Lung (tissue), 12 donors: ENCODE results near the gene MYL10. TPM values are rescaled to one million over a fixed set of nuclear protein-coding genes. Genes with fewer than 3 reads are reported as not detected.

ENCODE experiments used
- ATAC-seq: fragments of 200-7000 bp; cut with Tn5 transposase; one replicate; pipeline ENCODE4 v1.9.1; 2020; ENCODE audit warnings: moderate number of reproducible peaks; ENCODE audit not compliant: insufficient read depth, low FRiP score
- DNase-seq, 3 donors: peaks; one replicate each; pipeline ENCODE4 v3.0.0-alpha.2; 2013 to 2017
- H3K27ac ChIP-seq, 2 donors: one replicate each; pipeline ENCODE4 v1.5.1; 2013; ENCODE audit warnings: mild to moderate bottlenecking in 2 of 2, moderate library complexity in 2 of 2, control low read depth in 1 of 2, inconsistent platforms in 1 of 2, low read depth in 1 of 2, low read length in 1 of 2
- H3K27me3 ChIP-seq, 3 donors: one replicate each; pipeline ENCODE4 v1.5.1; 2013; ENCODE audit warnings: low read length in 2 of 3; ENCODE audit not compliant: control insufficient read depth in 3 of 3, insufficient read depth in 3 of 3
- H3K36me3 ChIP-seq, 4 donors: one replicate each; pipeline ENCODE4 v1.5.1; 2013; ENCODE audit warnings: low read length in 4 of 4, mild to moderate bottlenecking in 1 of 4, moderate library complexity in 1 of 4; ENCODE audit not compliant: control insufficient read depth in 4 of 4, insufficient read depth in 4 of 4
- H3K4me1 ChIP-seq, 5 donors: one replicate each; pipeline ENCODE4 v1.5.1; 2013; ENCODE audit warnings: low read length in 5 of 5, mild to moderate bottlenecking in 2 of 5, moderate library complexity in 1 of 5; ENCODE audit not compliant: control insufficient read depth in 5 of 5, insufficient read depth in 5 of 5
- H3K4me3 ChIP-seq: one replicate; pipeline ENCODE4 v1.5.1; 2013; ENCODE audit warnings: mild to moderate bottlenecking, control low read depth, moderate library complexity
- H3K9ac ChIP-seq, 2 donors: one replicate each; pipeline ENCODE4 v1.5.1; 2013; ENCODE audit warnings: low read length in 2 of 2, control low read depth in 1 of 2; ENCODE audit not compliant: insufficient read depth in 1 of 2
- H3K9me3 ChIP-seq, 4 donors: one replicate each; pipeline ENCODE4 v1.5.1; 2013; ENCODE audit warnings: low read length in 3 of 4, mild to moderate bottlenecking in 1 of 4, moderate library complexity in 1 of 4; ENCODE audit not compliant: control insufficient read depth in 4 of 4, insufficient read depth in 3 of 4
- CTCF ChIP-seq: IDR thresholded peaks from 2 replicates; pipeline ENCODE4 v1.5.1; 2012; ENCODE audit warnings: mild to moderate bottlenecking; ENCODE audit errors: control extremely low read depth, extremely low read depth
- WGBS, 2 donors: extraction: QIAGEN DNeasy Blood & Tissue Kit; methylation state at CpG; one replicate each; pipeline ENCODE4 v1.1.7; 2013; 5-methylcytosine and 5-hydroxymethylcytosine counted together
- polyA plus RNA-seq, 2 donors: library from polyadenylated mRNA; stranded (reverse); fragments of 200-250 nt; gene quantifications; one replicate each; pipeline ENCODE4 v1.2.1, GENCODE V29; 2013
- total RNA-seq, 2 donors: library from RNA; depleted of rRNA in 1 of 2; stranded (reverse); fragments of >200 nt in 1 of 2; gene quantifications; one replicate each; pipeline ENCODE4 v1.2.1, GENCODE V29; 2014 to 2021
- donor health status: control.
- donor health status: control.
- donor health status: Bipolar disorder and iron deficiency.
- donor health status: healthy.
- donor health status: DM: yes; HTN: yes; CAD: no.

MYL10 gene
- total and polyA plus RNA-seq, 4 donors: not detected

- no peak for TF ChIP-seq CTCF
- H3K27ac ChIP-seq: no peak overlapping the region
- H3K4me3 ChIP-seq: no peak overlapping the region
- no peaks in the 10 kb centered on the region for H3K4me1 ChIP-seq
- H3K9ac ChIP-seq: no peak overlapping the region
- 93 to 96% methylated on average over 4 of the region's 4 CpGs for WGBS, 2 donors
- no peaks in the 10 kb centered on the region for H3K27me3 ChIP-seq
- no peaks in the 10 kb centered on the region for H3K36me3 ChIP-seq
- H3K9me3 ChIP-seq: no peaks in the 10 kb centered on the region
- DNase-seq: no peak
- no peak for ATAC-seq
These were observed 11.5 kb downstream of the MYL10 start for GRCh38 chr7:101617451-101618206.

DNA sequence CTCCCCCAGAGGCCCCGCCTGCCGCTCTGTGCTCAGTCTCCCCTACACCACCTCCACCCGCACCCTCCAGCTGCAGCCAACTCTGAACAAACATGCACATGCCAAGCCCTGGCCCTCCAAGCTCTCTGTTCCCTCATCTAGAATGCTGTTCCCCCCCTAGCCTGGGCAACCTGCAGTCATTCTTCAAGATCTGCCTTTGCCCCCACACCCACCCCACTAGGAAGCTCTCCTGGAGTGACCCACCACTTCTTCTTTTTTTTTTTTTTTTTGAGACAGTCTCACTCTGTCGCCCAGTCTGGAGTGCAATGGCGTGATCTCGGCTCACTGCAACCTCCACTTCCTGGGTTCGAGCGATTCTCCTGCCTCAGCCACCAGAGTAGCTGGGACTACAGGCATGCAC, 13.7 kb downstream of the MYL10 start:
- ATAC-seq: no peak
- no peaks in the 10 kb centered on the region for H3K4me1 ChIP-seq
- DNase-seq: no peak
- H3K9me3 ChIP-seq: no peaks in the 10 kb centered on the region
- 61 to 69% methylated on average over 8 of the region's 8 CpGs for WGBS, 2 donors
- no peak overlapping the region for H3K4me3 ChIP-seq
- H3K27ac ChIP-seq: no peak overlapping the region
- TF ChIP-seq CTCF: no peak
- H3K27me3 ChIP-seq: no peaks in the 10 kb centered on the region
- H3K9ac ChIP-seq: no peak overlapping the region
- no peaks in the 10 kb centered on the region for H3K36me3 ChIP-seq

GRCh38 chr7:101614939-101615302, 14.2 kb downstream of the MYL10 start:
- DNase-seq: no peak
- no peak for ATAC-seq
- no peak for TF ChIP-seq CTCF
- Histone ChIP-seq H3K9me3 (no peaks in the 10 kb centered on the region), H3K27me3 (no peaks in the 10 kb centered on the region), H3K4me3 (no peak overlapping the region), H3K4me1 (no peaks in the 10 kb centered on the region), H3K9ac (no peak overlapping the region), H3K36me3 (no peaks in the 10 kb centered on the region), H3K27ac (no peak overlapping the region)
- 57 to 65% methylated on average over 9 of the region's 9 CpGs for WGBS, 2 donors
